Left lung (tissue), 10 donors: ENCODE measurements around the gene FCER2. TPM values are rescaled to one million over a fixed set of nuclear protein-coding genes. Genes with fewer than 3 reads are reported as not detected.

Experiments used
- ATAC-seq: fragments of 200-7000 bp; cut with Tn5 transposase; one replicate; pipeline ENCODE4 v1.9.1; 2020; ENCODE audit warnings: moderate library complexity
- DNase-seq, 4 donors: peaks; one replicate each; pipeline ENCODE4 v3.0.0-alpha.2; 2013 to 2020
- H3K27ac ChIP-seq, 2 donors: fragments of 200-600 bp; sonication (generic) in 1 of 2; one replicate each; pipeline versions ENCODE4 v1.5.0 to v1.8.0; 2020 to 2021
- H3K27me3 ChIP-seq, 2 donors: fragments of 200-600 bp; sonication (generic) in 1 of 2; one replicate each; pipeline versions ENCODE4 v1.5.0 to v1.8.0; 2020 to 2021
- H3K36me3 ChIP-seq, 2 donors: fragments of 200-600 bp; sonication (generic) in 1 of 2; one replicate each; pipeline versions ENCODE4 v1.5.0 to v1.8.0; 2020 to 2021
- H3K4me1 ChIP-seq, 2 donors: fragments of 200-600 bp; one replicate each; pipeline ENCODE4 v1.8.0; 2021
- H3K4me3 ChIP-seq, 2 donors: fragments of 200-600 bp; sonication (generic) in 1 of 2; one replicate each; pipeline versions ENCODE4 v1.5.0 to v1.8.0; 2020 to 2021; ENCODE audit warnings: mild to moderate bottlenecking in 1 of 2
- H3K9me3 ChIP-seq, 2 donors: fragments of 200-600 bp; sonication (generic) in 1 of 2; one replicate each; pipeline versions ENCODE4 v1.5.0 to v1.8.0; 2020 to 2021
- CTCF ChIP-seq, 2 donors: fragments of 200-600 bp; sonication (generic) in 1 of 2; IDR thresholded peaks; one replicate each; pipeline versions ENCODE4 v1.5.0 to v1.8.0; 2021; ENCODE audit warnings: antibody characterized with exemption in 2 of 2
- intact Hi-C, 2 donors: fragments of 100-400 bp; cut with DNase I; formaldehyde crosslinking; loops; one replicate each; pipeline versions ENCODE4 v1.11.2 to v1.14.2; 2022
- polyA plus RNA-seq, 6 donors: library from polyadenylated mRNA; unstranded; fragments of 120-200 nt; gene quantifications; one replicate each; pipeline ENCODE4 v1.2.1, GENCODE V29; 2013; ENCODE audit not compliant: insufficient read length in 6 of 6
- total RNA-seq, 2 donors: library from RNA; stranded (reverse); fragmentation: NEBNext Ultra II Directional; extraction: Animal tissue kit (Norgen Biotek cat#: 25700); gene quantifications; one replicate each; pipeline ENCODE4 v1.2.1, GENCODE V29; 2021
- donor health status: DM: no; HTN: yes; CAD: no.
- donor health status: DM: no; HTN: no; CAD: no.

The FCER2 gene
- total and polyA plus RNA-seq, 8 donors = 0.27 to 0.73 (median 0.54) TPM

DNA sequence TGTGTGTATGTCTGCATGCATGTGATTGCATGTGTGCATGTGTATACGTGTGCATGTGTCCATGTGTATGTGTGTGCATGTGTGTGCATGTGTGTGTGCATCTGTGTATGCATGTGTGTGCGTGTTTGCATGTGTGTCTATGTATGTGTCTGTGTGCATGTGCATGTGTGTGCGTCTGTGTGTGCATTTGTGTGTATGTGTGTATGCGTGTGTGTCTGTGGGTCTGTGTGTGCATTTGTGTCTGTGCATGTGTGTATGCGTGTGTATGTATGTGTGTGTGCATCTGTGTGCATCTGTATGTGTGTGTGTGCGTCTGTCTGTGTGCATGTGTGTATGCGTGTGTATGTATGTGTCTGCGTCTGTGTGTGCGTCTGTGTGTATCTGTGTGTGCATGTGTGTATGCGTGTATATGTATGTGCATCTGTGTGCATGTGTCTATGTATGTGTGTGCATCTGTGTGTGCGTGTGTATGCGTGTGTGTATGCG is 62.0 kb downstream of the FCER2 start:
- ATAC-seq (no peak), DNase-seq (no peak)
- peaks cover 0 to 36% of the 10 kb centered on the region in 2 donors for H3K4me1 ChIP-seq
- peaks cover 0 to 33% of the 10 kb centered on the region in 2 donors for H3K36me3 ChIP-seq
- H3K27ac ChIP-seq = no peak overlapping the region
- H3K4me3 ChIP-seq = no peak overlapping the region
- no peaks in the 10 kb centered on the region for H3K9me3 ChIP-seq
- intact Hi-C loops = no loop called here
- TF ChIP-seq CTCF (IDR thresholded peaks at IDR 0.05) = no peak
- H3K27me3 ChIP-seq = peaks cover 0 to 29% of the 10 kb centered on the region in 2 donors

GRCh38 chr19:7638802-7639465 is 63.0 kb downstream of the FCER2 start:
- no peak overlapping the region for H3K4me3 ChIP-seq
- H3K27ac ChIP-seq = no peak overlapping the region
- peaks cover 0 to 25% of the 10 kb centered on the region in 2 donors for H3K36me3 ChIP-seq
- peaks cover 0 to 27% of the 10 kb centered on the region in 2 donors for H3K4me1 ChIP-seq
- no peak for DNase-seq
- H3K9me3 ChIP-seq = no peaks in the 10 kb centered on the region
- intact Hi-C loops = no loop called here
- peaks cover 0 to 29% of the 10 kb centered on the region in 2 donors for H3K27me3 ChIP-seq
- no peak for TF ChIP-seq CTCF (IDR thresholded peaks at IDR 0.05)
- no peak for ATAC-seq

Other genes with a start within 250 kb of the FCER2 start
- 1 to 10 TPM; 3.6 to 4.6 TPM for gene PEX11G, start 213.1 kb downstream of the FCER2 start, total RNA-seq
- gene PEX11G, start 213.1 kb downstream of the FCER2 start, polyA plus RNA-seq = 1 to 10 TPM; 2.9 to 5.4 (median 4.0) TPM
- 10 to 100 TPM; 46.1 to 47.6 TPM for gene ZNF358, start 186.0 kb downstream of the FCER2 start, total RNA-seq
- 10 to 100 TPM; 36.9 to 56.1 (median 44.4) TPM for gene ZNF358, start 186.0 kb downstream of the FCER2 start, polyA plus RNA-seq
- 10 to 100 TPM; 47.7 to 76.6 TPM for gene MCOLN1, start 179.5 kb downstream of the FCER2 start, total RNA-seq
- gene MCOLN1, start 179.5 kb downstream of the FCER2 start, polyA plus RNA-seq = 10 to 100 TPM; 13.0 to 17.2 (median 14.3) TPM
- gene PNPLA6, start 166.4 kb downstream of the FCER2 start, total RNA-seq = 100 to 1,000 TPM; 134 to 255 TPM
- 10 to 100 TPM; 28.7 to 48.8 (median 36.3) TPM for gene PNPLA6, start 166.4 kb downstream of the FCER2 start, polyA plus RNA-seq
- 10 to 100 TPM; 20.5 to 22.3 TPM for gene CAMSAP3, start 106.3 kb downstream of the FCER2 start, total RNA-seq
- gene CAMSAP3, start 106.3 kb downstream of the FCER2 start, polyA plus RNA-seq = 10 to 100 TPM; 10.5 to 17.1 (median 14.1) TPM
- gene XAB2, start 72.6 kb downstream of the FCER2 start, total RNA-seq = 10 to 100 TPM; 32.8 to 33.7 TPM
- 10 to 100 TPM; 30.5 to 38.8 (median 32.0) TPM for gene XAB2, start 72.6 kb downstream of the FCER2 start, polyA plus RNA-seq
- gene PET100, start 72.3 kb downstream of the FCER2 start, total RNA-seq = 10 to 100 TPM; 92.6 to 98.6 TPM
- 100 to 1,000 TPM in 3 of 6 donors, 10 to 100 TPM in 3; 82.8 to 111 (median 99.0) TPM for gene PET100, start 72.3 kb downstream of the FCER2 start, polyA plus RNA-seq
- 1 to 10 TPM; 1.6 to 1.8 TPM for gene PCP2, start 68.4 kb downstream of the FCER2 start, total RNA-seq
- gene PCP2, start 68.4 kb downstream of the FCER2 start, polyA plus RNA-seq = 1 to 10 TPM in 5 of 6 donors, under 1 TPM in 1; 0.57 to 1.6 (median 1.4) TPM
- 100 to 1,000 TPM; 153 to 277 TPM for gene STXBP2, start 65.0 kb downstream of the FCER2 start, total RNA-seq
- gene STXBP2, start 65.0 kb downstream of the FCER2 start, polyA plus RNA-seq = 10 to 100 TPM; 32.5 to 46.1 (median 38.9) TPM
- 10 to 100 TPM in 1 of 2 donors, 1 to 10 TPM in 1; 3.6 to 22.4 TPM for gene RETN, start 33.1 kb downstream of the FCER2 start, total RNA-seq
- gene RETN, start 33.1 kb downstream of the FCER2 start, polyA plus RNA-seq = 1 to 10 TPM; 1.2 to 3.9 (median 1.9) TPM
- gene MCEMP1, start 25.0 kb downstream of the FCER2 start, total RNA-seq = 100 to 1,000 TPM in 1 of 2 donors, 10 to 100 TPM in 1; 26.4 to 112 TPM
- gene MCEMP1, start 25.0 kb downstream of the FCER2 start, polyA plus RNA-seq = under 1 TPM; 0.32 to 0.90 (median 0.52) TPM
- 100 to 1,000 TPM; 105 to 106 TPM for gene TRAPPC5, start 21.3 kb downstream of the FCER2 start, total RNA-seq
- gene TRAPPC5, start 21.3 kb downstream of the FCER2 start, polyA plus RNA-seq = 10 to 100 TPM; 25.7 to 51.5 (median 40.3) TPM
- 1 to 10 TPM; 2.1 to 2.2 TPM for gene CLEC4G, start 30.0 kb upstream of the FCER2 start, total RNA-seq
- under 1 TPM in 4 of 6 donors, not detected in 2; 0.20 to 0.38 (median 0.25) TPM for gene CLEC4G, start 30.0 kb upstream of the FCER2 start, polyA plus RNA-seq
- 10 to 100 TPM in 1 of 2 donors, 1 to 10 TPM in 1; 9.2 to 10.6 TPM for gene CD209, start 45.4 kb upstream of the FCER2 start, total RNA-seq
- 1 to 10 TPM; 2.9 to 4.3 (median 3.1) TPM for gene CD209, start 45.4 kb upstream of the FCER2 start, polyA plus RNA-seq
- gene CLEC4M, start 61.1 kb upstream of the FCER2 start, total RNA-seq = 1 to 10 TPM in 1 of 2 donors, not detected in 1; 2.7 TPM
- 1 to 10 TPM in 4 of 6 donors, under 1 TPM in 2; 0.78 to 2.2 (median 1.3) TPM for gene CLEC4M, start 61.1 kb upstream of the FCER2 start, polyA plus RNA-seq
- gene EVI5L, start 128.1 kb upstream of the FCER2 start, total RNA-seq = 10 to 100 TPM; 14.2 to 16.9 TPM
- gene EVI5L, start 128.1 kb upstream of the FCER2 start, polyA plus RNA-seq = 10 to 100 TPM; 11.3 to 18.1 (median 14.7) TPM
- gene PRR36, start 172.3 kb upstream of the FCER2 start, total RNA-seq = 1 to 10 TPM; 1.2 to 4.2 TPM
- 10 to 100 TPM in 3 of 6 donors, 1 to 10 TPM in 3; 8.4 to 13.4 (median 10.1) TPM for gene PRR36, start 172.3 kb upstream of the FCER2 start, polyA plus RNA-seq
- gene LRRC8E, start 186.4 kb upstream of the FCER2 start, total RNA-seq = 10 to 100 TPM in 1 of 2 donors, 1 to 10 TPM in 1; 5.9 to 10.5 TPM
- 1 to 10 TPM; 3.7 to 5.7 (median 4.5) TPM for gene LRRC8E, start 186.4 kb upstream of the FCER2 start, polyA plus RNA-seq
- 10 to 100 TPM; 30.5 to 31.1 TPM for gene MAP2K7, start 201.7 kb upstream of the FCER2 start, total RNA-seq
- 10 to 100 TPM; 25.7 to 33.1 (median 30.5) TPM for gene MAP2K7, start 201.7 kb upstream of the FCER2 start, polyA plus RNA-seq
- under 1 TPM; 0.29 to 0.55 TPM for gene TGFBR3L, start 212.7 kb upstream of the FCER2 start, total RNA-seq
- gene TGFBR3L, start 212.7 kb upstream of the FCER2 start, polyA plus RNA-seq = under 1 TPM in 4 of 6 donors, not detected in 2; 0.11 to 0.26 (median 0.19) TPM
- 10 to 100 TPM; 15.2 to 20.5 TPM for gene SNAPC2, start 218.2 kb upstream of the FCER2 start, total RNA-seq
- 10 to 100 TPM; 11.1 to 18.5 (median 14.9) TPM for gene SNAPC2, start 218.2 kb upstream of the FCER2 start, polyA plus RNA-seq
- 1 to 10 TPM; 6.5 to 8.5 TPM for gene CTXN1, start 224.0 kb upstream of the FCER2 start, total RNA-seq
- 10 to 100 TPM in 3 of 6 donors, 1 to 10 TPM in 3; 4.2 to 13.3 (median 9.9) TPM for gene CTXN1, start 224.0 kb upstream of the FCER2 start, polyA plus RNA-seq
- gene TIMM44, start 241.5 kb upstream of the FCER2 start, total RNA-seq = 10 to 100 TPM; 42.2 to 52.1 TPM
- gene TIMM44, start 241.5 kb upstream of the FCER2 start, polyA plus RNA-seq = 10 to 100 TPM; 36.7 to 56.5 (median 42.9) TPM